Subcutaneous abdominal adipose tissue (tissue), 5 donors: ENCODE data around the gene PLCG2.
A peak's percentile ranks its signal among the peaks of the same experiment; 100 is the strongest.
"Not testable (repeated sequence)": the region's sequence is repeated elsewhere in the genome, so short reads cannot be mapped to it uniquely, and the experiment has no call there.

Experiments
- H3K27ac ChIP-seq: one replicate; pipeline ENCODE4 v1.7.0; 2013; ENCODE audit warnings: low read depth, mild to moderate bottlenecking, inconsistent platforms, low read length, moderate library complexity
- H3K27me3 ChIP-seq, 5 donors: one replicate each; pipeline ENCODE4 v1.7.0; 2013; ENCODE audit warnings: low read length in 5 of 5, inconsistent platforms in 1 of 5; ENCODE audit not compliant: control insufficient read depth in 5 of 5, insufficient read depth in 4 of 5
- H3K36me3 ChIP-seq, 5 donors: one replicate each; pipeline ENCODE4 v1.7.0; 2013; ENCODE audit warnings: low read length in 5 of 5; ENCODE audit not compliant: control insufficient read depth in 5 of 5, insufficient read depth in 5 of 5
- H3K4me1 ChIP-seq, 5 donors: one replicate each; pipeline ENCODE4 v1.7.0; 2013; ENCODE audit warnings: low read length in 5 of 5, mild to moderate bottlenecking in 3 of 5, moderate library complexity in 1 of 5; ENCODE audit not compliant: control insufficient read depth in 5 of 5, insufficient read depth in 5 of 5
- H3K4me3 ChIP-seq, 5 donors: one replicate each; pipeline ENCODE4 v1.7.0; 2013; ENCODE audit warnings: low read length in 5 of 5, low read depth in 1 of 5
- H3K9ac ChIP-seq, 5 donors: one replicate each; pipeline ENCODE4 v1.7.0; 2013; ENCODE audit warnings: low read length in 5 of 5, mild to moderate bottlenecking in 4 of 5, moderate library complexity in 3 of 5
- H3K9me3 ChIP-seq, 5 donors: one replicate each; pipeline ENCODE4 v1.7.0; 2013; ENCODE audit warnings: low read length in 5 of 5; ENCODE audit not compliant: control insufficient read depth in 5 of 5
- donor health status: healthy.
- donor health status: healthy.
- donor health status: healthy.
- donor health status: healthy.
- donor health status: healthy.

The PLCG2 gene

DNA sequence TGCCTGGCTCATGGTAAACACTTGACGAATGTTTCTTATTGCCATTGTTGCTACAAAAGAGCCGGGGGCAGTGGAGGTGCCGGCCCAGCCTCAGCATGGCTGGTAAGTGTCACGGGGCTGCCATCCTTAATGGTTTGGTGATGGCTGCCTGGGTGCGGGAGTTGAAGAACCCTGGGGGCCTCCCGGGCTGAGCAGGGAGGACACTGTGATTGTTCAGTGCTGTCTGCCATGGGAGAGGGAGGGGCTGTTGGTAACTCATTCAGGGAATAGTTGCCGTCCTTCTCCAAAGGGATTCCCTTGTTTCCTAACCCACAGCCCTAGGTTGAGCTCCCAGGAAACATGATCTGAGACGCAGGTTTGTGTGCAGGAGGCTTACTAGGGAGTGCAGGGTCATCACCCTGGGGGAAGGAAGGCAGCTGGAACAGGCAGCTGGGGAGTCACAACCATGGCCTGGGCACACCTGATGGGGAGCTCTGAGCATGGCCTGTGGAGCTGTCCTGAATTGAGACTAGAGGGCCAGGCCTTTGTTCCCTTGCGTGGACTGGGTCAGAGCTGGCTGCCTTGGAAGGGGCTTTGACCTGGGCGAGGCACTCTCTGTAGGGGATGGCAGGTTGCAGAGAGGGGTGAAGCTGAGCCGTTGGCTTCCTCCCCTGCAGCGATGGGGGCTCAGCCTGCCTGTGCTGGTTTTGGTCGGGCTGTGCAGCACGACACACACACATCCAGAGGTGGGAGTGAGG is 85.7 kb downstream of the PLCG2 start:
- no peaks in the 10 kb centered on the region for H3K9me3 ChIP-seq
- H3K27me3 ChIP-seq = peaks cover 0 to 6% (median 4%) of the 10 kb centered on the region in 5 donors
- no peak overlapping the region for H3K9ac ChIP-seq
- H3K4me3 ChIP-seq = no peak overlapping the region
- H3K4me1 ChIP-seq = peaks cover 0 to 49% (median 12%) of the 10 kb centered on the region in 5 donors
- H3K36me3 ChIP-seq = no peaks in the 10 kb centered on the region
- no peak overlapping the region for H3K27ac ChIP-seq

DNA sequence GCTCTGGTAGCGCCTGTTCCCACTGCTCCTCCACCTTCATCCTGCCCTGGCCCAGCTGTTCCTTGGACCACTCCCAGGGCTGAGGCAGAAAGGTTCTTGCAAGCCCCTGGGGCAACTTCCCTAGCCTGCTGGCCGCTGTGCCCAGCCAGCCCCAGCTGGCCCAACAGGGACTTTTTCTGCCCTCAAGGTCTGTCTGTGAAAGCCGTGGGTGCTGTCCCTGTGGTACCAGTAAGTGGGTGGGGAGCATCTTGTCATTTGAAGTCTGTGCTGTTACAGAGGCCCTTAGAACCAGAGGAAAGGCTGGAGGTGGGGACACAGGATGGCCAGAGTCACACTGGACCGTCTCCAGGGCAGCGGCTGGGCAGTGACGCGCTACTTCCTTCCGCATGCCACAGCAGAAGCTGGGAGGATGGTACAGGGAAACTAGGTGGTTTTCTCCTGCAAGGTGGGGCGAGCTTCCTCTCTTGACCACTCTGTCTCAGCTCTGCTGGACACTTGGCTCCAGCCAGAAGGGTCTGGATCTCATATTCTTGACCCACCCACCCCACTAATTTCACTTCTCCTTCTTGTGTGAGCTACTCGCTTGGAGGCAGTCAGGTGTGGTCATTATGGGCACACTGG is 87.8 kb downstream of the PLCG2 start:
- peak overlapping the region; percentile 60 for H3K27ac ChIP-seq
- H3K4me3 ChIP-seq = no peak overlapping the region
- peaks cover 0 to 43% (median 12%) of the 10 kb centered on the region in 5 donors for H3K4me1 ChIP-seq
- H3K9me3 ChIP-seq = no peaks in the 10 kb centered on the region
- no peaks in the 10 kb centered on the region for H3K36me3 ChIP-seq
- peaks cover 0 to 6% (median 4%) of the 10 kb centered on the region in 5 donors for H3K27me3 ChIP-seq
- no peak overlapping the region for H3K9ac ChIP-seq

DNA sequence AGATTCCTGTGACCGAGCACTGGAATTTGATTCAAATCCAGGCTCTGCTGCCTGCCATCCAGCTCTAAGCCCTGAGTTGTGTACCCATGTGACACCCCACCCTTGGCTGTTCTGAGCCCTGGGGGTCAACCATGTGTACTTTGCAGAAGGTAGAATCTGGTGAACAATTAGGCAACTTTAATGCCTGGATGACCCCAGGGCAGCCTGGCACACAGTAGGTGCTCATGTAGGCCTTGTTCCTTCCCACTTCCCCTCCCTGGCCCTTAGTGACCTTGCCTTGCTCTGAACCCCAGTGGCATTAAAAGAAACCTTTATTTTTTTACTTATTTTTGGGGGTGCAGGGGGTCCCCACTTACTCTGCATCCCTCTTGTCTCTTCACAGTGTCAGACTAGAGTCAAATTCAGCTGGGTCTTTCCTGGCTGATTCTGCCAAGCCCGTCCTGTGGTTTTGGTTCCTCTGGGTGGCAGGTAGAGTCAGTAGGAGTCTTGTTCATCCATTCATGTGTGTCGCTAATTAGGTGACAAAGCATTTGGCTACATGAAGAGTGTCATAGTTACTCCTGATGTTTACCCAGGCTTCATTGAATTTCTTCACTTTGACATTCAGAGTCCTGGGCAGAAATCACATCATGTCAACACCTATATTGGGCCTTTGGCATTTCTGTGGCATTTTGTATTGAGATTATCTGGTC is 89.1 kb downstream of the PLCG2 start:
- no peaks in the 10 kb centered on the region for H3K9me3 ChIP-seq
- H3K4me1 ChIP-seq = peaks cover 0 to 36% (median 12%) of the 10 kb centered on the region in 5 donors
- H3K9ac ChIP-seq = no peak overlapping the region
- H3K36me3 ChIP-seq = no peaks in the 10 kb centered on the region
- H3K4me3 ChIP-seq = no peak overlapping the region
- peaks cover 0 to 6% (median 4%) of the 10 kb centered on the region in 5 donors for H3K27me3 ChIP-seq
- no peak overlapping the region for H3K27ac ChIP-seq

DNA sequence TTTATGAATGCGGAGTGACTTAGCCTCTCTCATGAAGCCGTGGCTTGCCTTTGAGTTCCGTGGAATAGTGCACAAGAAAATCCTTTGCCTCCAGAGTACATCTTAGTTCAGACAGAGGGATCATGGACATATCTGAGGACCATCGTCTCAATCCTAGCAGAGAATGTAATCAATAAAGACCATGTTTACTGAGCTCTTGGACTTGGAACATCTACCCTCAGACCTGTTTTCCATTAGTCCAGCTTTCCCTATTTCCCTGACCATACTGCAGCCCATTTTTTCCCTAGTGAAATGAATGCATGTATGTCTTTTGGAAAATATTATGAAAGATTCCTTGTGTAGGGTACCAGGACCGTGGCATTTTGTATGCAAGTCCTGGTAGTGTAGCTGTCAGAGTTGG is 90.2 kb downstream of the PLCG2 start:
- Histone ChIP-seq H3K27ac (no peak overlapping the region), H3K4me3 (no peak overlapping the region), H3K36me3 (no peaks in the 10 kb centered on the region), H3K4me1 (peaks cover 2 to 33% (median 12%) of the 10 kb centered on the region in 5 donors), H3K27me3 (peaks cover 0 to 4% (median 0%) of the 10 kb centered on the region in 5 donors), H3K9ac (no peak overlapping the region), H3K9me3 (no peaks in the 10 kb centered on the region)

DNA sequence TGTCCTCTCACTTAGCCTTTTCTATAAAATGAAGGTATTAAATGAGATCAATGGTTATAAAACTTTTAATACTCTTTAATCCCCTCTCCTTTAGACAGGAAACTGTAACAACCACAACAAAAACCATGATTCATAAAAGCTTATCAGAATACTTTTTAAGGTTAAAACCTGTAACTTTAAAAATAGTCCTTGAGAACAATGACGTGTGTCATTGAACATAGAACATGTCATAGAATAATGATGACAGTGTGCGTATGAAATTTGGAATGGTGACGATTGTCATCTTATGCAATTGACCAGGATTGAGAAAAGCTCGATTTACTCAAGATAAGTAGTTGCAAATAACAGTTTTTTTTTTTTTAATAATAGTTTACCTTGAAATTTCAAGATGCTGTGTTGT is 94.1 kb downstream of the PLCG2 start:
- Histone ChIP-seq H3K27me3 (no peaks in the 10 kb centered on the region), H3K4me1 (peaks cover 0 to 9% (median 0%) of the 10 kb centered on the region in 5 donors), H3K36me3 (no peaks in the 10 kb centered on the region), H3K9ac (no peak overlapping the region), H3K9me3 (peaks cover 0 to 2% (median 0%) of the 10 kb centered on the region in 5 donors), H3K4me3 (no peak overlapping the region), H3K27ac (no peak overlapping the region)

DNA sequence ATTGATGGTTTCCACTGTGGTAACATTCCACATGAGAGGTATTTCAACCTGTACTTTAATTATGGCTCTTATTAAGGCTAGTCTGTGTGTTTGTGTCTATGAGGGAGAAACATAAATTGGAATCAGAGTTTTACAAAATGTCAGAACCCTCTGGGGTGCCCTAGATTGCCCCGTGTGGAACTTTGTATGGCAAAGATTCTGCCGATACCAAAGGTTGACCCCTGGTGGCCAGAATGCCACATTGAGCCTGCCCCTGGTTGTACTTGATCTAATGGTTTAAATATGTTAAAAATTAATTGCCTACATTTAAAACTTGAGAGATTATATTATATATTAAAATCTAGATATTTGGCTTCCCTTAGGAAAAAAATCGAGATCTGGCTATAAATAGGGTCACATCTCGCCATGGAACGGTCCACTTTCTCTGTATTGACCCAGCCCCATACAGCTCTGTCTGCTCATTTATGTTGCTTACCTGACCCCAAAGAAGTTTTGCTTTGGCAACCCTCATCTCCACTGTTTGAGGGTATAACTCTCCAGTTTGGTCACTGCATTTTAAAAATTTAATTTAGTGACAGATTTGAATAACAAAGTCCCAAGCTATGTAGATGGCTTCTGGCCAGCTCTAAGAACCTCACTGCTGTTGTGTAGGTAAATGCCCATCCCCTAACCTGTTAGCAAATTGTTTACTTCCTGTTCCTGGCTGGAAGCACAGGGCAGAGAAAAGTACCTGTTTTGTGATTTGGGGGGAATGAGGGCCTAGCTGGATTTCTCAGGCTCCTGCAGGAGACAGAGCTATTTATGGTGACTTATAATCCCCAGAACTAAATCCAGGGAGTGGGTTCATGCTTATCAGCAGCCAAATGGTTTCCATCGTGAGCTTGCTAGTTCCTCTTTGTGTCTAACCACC is 95.0 kb downstream of the PLCG2 start:
- Histone ChIP-seq H3K9me3 (peaks cover 0 to 2% (median 0%) of the 10 kb centered on the region in 5 donors), H3K27ac (no peak overlapping the region), H3K4me1 (peaks cover 0 to 9% (median 0%) of the 10 kb centered on the region in 5 donors), H3K4me3 (no peak overlapping the region), H3K27me3 (no peaks in the 10 kb centered on the region), H3K36me3 (no peaks in the 10 kb centered on the region), H3K9ac (peak overlapping the region in 1 of 5 donors; percentile 20)

DNA sequence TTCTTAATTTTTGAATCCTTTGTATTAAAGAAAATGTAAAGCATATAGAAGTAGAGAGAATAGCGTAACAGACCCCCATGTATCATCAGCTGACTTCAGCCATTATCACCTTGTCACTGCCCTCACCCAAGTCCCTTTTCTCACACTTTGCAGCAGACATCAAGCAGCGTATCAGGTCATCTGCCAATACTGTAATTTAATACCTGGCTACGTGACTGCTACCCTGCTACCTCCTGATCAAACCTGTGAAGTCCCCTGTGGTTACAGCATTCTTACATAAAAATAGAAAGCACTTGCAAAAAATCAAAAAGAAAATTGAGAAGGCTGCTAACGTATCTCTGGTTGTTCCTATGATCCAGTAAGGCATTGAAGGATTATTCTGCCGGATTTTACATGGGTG is 96.4 kb downstream of the PLCG2 start:
- no peak overlapping the region for H3K9ac ChIP-seq
- H3K36me3 ChIP-seq = no peaks in the 10 kb centered on the region
- H3K27ac ChIP-seq = no peak overlapping the region
- H3K4me1 ChIP-seq = peaks cover 0 to 9% (median 0%) of the 10 kb centered on the region in 5 donors
- peaks cover 0 to 2% (median 0%) of the 10 kb centered on the region in 5 donors for H3K9me3 ChIP-seq
- H3K27me3 ChIP-seq = no peaks in the 10 kb centered on the region
- no peak overlapping the region for H3K4me3 ChIP-seq

DNA sequence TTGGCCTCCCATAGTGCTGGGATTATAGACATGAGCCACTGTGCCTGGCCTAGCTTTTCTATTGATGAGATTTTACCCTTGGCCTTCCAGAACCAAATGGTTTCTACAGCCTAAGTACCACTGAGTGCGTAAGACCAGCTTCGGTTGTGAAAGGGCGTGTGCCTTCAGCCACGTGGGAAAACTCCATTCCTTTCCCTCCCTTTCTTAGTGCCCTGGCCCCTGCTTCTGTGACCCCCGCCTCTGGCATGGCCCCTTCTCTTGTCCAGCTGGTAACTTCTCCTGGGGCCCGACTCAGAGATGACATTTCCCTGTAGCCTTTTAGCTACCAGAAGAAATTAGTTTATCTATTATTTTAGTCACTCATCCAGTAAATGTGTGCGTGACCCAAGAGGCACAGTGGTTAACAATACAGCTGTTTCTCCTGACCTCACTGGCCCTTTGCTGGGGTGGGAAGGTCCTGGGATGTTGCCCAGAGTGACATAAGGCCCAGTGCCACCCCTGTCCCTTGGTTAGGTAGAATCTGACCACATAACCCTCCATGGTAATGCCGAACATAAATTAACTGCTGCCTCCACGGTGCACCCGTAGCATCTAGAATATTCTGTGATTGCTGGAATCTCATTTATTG is 97.3 kb downstream of the PLCG2 start:
- Histone ChIP-seq H3K27me3 (no peaks in the 10 kb centered on the region), H3K9ac (no peak overlapping the region), H3K4me3 (no peak overlapping the region), H3K4me1 (peaks cover 0 to 9% (median 0%) of the 10 kb centered on the region in 5 donors), H3K9me3 (peaks cover 0 to 2% (median 0%) of the 10 kb centered on the region in 5 donors), H3K36me3 (no peaks in the 10 kb centered on the region), H3K27ac (no peak overlapping the region)

DNA sequence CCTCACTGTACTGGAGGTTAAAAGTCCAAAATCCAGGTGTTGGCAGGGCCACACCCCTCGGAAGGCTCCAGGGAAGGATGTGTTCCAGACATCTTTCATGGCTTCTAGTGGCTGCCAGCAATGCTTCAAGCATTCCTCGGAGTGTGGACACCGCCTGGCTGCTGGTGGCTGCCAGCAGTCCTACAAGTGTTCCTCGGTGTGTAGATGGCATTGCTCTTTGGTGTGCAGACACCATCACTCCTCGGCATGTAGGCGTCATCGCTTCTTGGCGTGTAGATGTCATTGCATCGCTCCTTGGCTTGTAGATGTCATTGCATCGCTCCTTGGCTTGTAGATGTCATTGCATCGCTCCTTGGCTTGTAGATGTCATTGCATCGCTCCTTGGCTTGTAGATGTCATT is 98.4 kb downstream of the PLCG2 start:
- H3K9me3 ChIP-seq, H3K4me3 ChIP-seq, H3K9ac ChIP-seq, H3K36me3 ChIP-seq, H3K27ac ChIP-seq, H3K4me1 ChIP-seq, H3K27me3 ChIP-seq: not testable (repeated sequence)
